PC-9 (cell line): ENCODE measurements around the gene WT1. TPM values are rescaled to one million over a fixed set of nuclear protein-coding genes. Genes with fewer than 3 reads are reported as not detected.
A peak's percentile ranks its signal among the peaks of the same experiment; 100 is the strongest.

Source experiments
- BruUV-seq: library from RNA; stranded (reverse); fragments of 400-500 nt; replicated peaks from 2 replicates; lab custom pipeline; 2021; lab: Mats Ljungman, UMichigan
- CTCF ChIA-PET: fragments of 300-600 bp; sonication (Branson Sonifier 250); formaldehyde crosslinking; loops from one replicate; lab custom pipeline; 2022; ENCODE audit warnings: antibody characterized with exemption; lab: Charles Lee
- POLR2A ChIA-PET: fragments of 300-600 bp; sonication (Branson Sonifier 250); formaldehyde crosslinking; loops from one replicate; lab custom pipeline; 2022; ENCODE audit warnings: antibody characterized with exemption; ENCODE audit not compliant: unreplicated experiment; lab: Charles Lee
- DNase-seq, 2 experiments: peaks; one replicate each; pipeline versions ENCODE4 v3.0.0 to v3.0.0-alpha.2; 2015 to 2022; ENCODE audit warnings: mixed read lengths in 1 of 2
- H2AFZ ChIP-seq: fragments of 200-600 bp; sonication (generic); 2 replicates; pipeline ENCODE4 v1.8.1; 2017; ENCODE audit warnings: antibody characterized with exemption
- H3F3A ChIP-seq: fragments of 200-600 bp; sonication (generic); 2 replicates; pipeline ENCODE4 v1.8.1; 2017; ENCODE audit warnings: antibody characterized with exemption, mild to moderate bottlenecking, low read depth; ENCODE audit not compliant: insufficient read depth
- H3K27ac ChIP-seq: fragments of 200-600 bp; sonication (generic); 2 replicates; pipeline ENCODE4 v1.6.1; 2016; ENCODE audit warnings: mixed run types
- H3K27me3 ChIP-seq: fragments of 200-600 bp; sonication (generic); 2 replicates; pipeline ENCODE4 v1.6.1; 2016; ENCODE audit warnings: low read depth, mixed run types; ENCODE audit not compliant: insufficient read depth
- H3K36me3 ChIP-seq: fragments of 200-600 bp; sonication (generic); 2 replicates; pipeline ENCODE4 v1.6.1; 2016; ENCODE audit warnings: low read depth, mixed run types
- H3K4me1 ChIP-seq: fragments of 200-600 bp; sonication (generic); replicated peaks from 2 replicates; pipeline ENCODE4 v1.6.1; 2016; ENCODE audit warnings: mixed run types; ENCODE audit not compliant: insufficient read depth
- H3K4me2 ChIP-seq: fragments of 200-600 bp; sonication (generic); 2 replicates; pipeline ENCODE4 v1.6.1; 2017; ENCODE audit warnings: mixed run types
- H3K4me3 ChIP-seq: fragments of 200-600 bp; sonication (generic); 2 replicates; pipeline ENCODE4 v1.6.1; 2016; ENCODE audit warnings: mixed run types
- H3K79me2 ChIP-seq: fragments of 200-600 bp; sonication (generic); 2 replicates; pipeline ENCODE4 v1.6.1; 2017; ENCODE audit warnings: low read depth, mixed run types
- H3K9me2 ChIP-seq: fragments of 200-600 bp; sonication (generic); 2 replicates; pipeline ENCODE4 v1.8.1; 2017; ENCODE audit warnings: mild to moderate bottlenecking; ENCODE audit not compliant: insufficient read depth
- H3K9me3 ChIP-seq: fragments of 200-600 bp; sonication (generic); 2 replicates; pipeline ENCODE4 v1.8.1; 2016; ENCODE audit warnings: low read depth; ENCODE audit not compliant: insufficient read depth
- H4K20me1 ChIP-seq: fragments of 200-600 bp; sonication (generic); 2 replicates; pipeline ENCODE4 v1.8.1; 2017; ENCODE audit not compliant: insufficient read depth
- CTCF ChIP-seq: fragments of 200-600 bp; sonication (generic); conservative IDR thresholded peaks from 2 replicates; pipeline ENCODE4 v1.6.1; 2017; ENCODE audit warnings: mixed run types, antibody characterized with exemption, mild to moderate bottlenecking, moderate library complexity
- EZH2 ChIP-seq: fragments of 200-600 bp; sonication (generic); IDR thresholded peaks from 2 replicates; pipeline ENCODE4 v1.8.0; 2017; ENCODE audit warnings: antibody characterized with exemption, low read depth
- intact Hi-C: fragments of 100-400 bp; cut with micrococcal nuclease; formaldehyde crosslinking; loops from one replicate; pipeline ENCODE4 v1.10.0; 2022; ENCODE audit not compliant: unreplicated experiment
- total RNA-seq: library from RNA; stranded (reverse); gene quantifications from 2 replicates; pipeline ENCODE4 v1.2.3, GENCODE V29; 2021

Gene WT1
- total RNA-seq, 1 experiment from 2014 or later, result not detected

GRCh38 chr11:32425761-32426160 is 9.6 kb downstream of the WT1 start:
- intact Hi-C loops, result no loop called here
- Histone ChIP-seq H3K36me3 (no peaks in the 10 kb centered on the region), H3K27me3 (no peaks in the 10 kb centered on the region), H3K27ac (no peak overlapping the region), H3K9me2 (no peaks in the 10 kb centered on the region), H4K20me1 (no peaks in the 10 kb centered on the region), H2AFZ (no peak overlapping the region), H3K79me2 (no peaks in the 10 kb centered on the region), H3F3A (no peaks in the 10 kb centered on the region; the same call in 1 of the 2 replicates), H3K4me1 (peaks cover 19% of the 10 kb centered on the region), H3K4me3 (no peak overlapping the region), H3K9me3 (no peaks in the 10 kb centered on the region), H3K4me2 (no peak overlapping the region)
- DNase-seq, result no peak
- BruUV-seq, result no TSS peak
- ChIA-PET CTCF (no interaction called here), POLR2A (no interaction called here)
- TF ChIP-seq EZH2 (no peak), CTCF (no peak)

- ChIA-PET POLR2A (no interaction called here), CTCF (no interaction called here)
- no peaks in the 10 kb centered on the region for H4K20me1 ChIP-seq
- no peaks in the 10 kb centered on the region for H3K9me2 ChIP-seq
- peak overlapping the region; percentile 52; the same call in 1 of the 2 replicates for H3K4me2 ChIP-seq
- no peaks in the 10 kb centered on the region; the same call in 1 of the 2 replicates for H3F3A ChIP-seq
- intact Hi-C loops, result no loop called here
- H3K9me3 ChIP-seq, result no peaks in the 10 kb centered on the region
- no peak overlapping the region for H3K4me3 ChIP-seq
- H3K4me1 ChIP-seq, result peaks cover 27% of the 10 kb centered on the region
- no peak for TF ChIP-seq EZH2
- TF ChIP-seq CTCF, result no peak
- BruUV-seq, result no TSS peak
- H3K36me3 ChIP-seq, result no peaks in the 10 kb centered on the region
- no peaks in the 10 kb centered on the region for H3K27me3 ChIP-seq
- no peak for DNase-seq
- H3K79me2 ChIP-seq, result no peaks in the 10 kb centered on the region
- H2AFZ ChIP-seq, result no peak overlapping the region
- H3K27ac ChIP-seq, result no peak overlapping the region
Measured at GRCh38 chr11:32422545-32422944, 12.8 kb downstream of the WT1 start.

GRCh38 chr11:32421992-32422391 is 13.3 kb downstream of the WT1 start:
- H3K4me1 ChIP-seq, result peaks cover 27% of the 10 kb centered on the region
- no peaks in the 10 kb centered on the region for H3K27me3 ChIP-seq
- H3K9me2 ChIP-seq, result no peaks in the 10 kb centered on the region
- H2AFZ ChIP-seq, result no peak overlapping the region
- no peak overlapping the region for H3K27ac ChIP-seq
- no peaks in the 10 kb centered on the region for H4K20me1 ChIP-seq
- H3K79me2 ChIP-seq, result no peaks in the 10 kb centered on the region
- H3K9me3 ChIP-seq, result no peaks in the 10 kb centered on the region
- intact Hi-C loops, result no loop called here
- DNase-seq, result no peak
- H3K4me3 ChIP-seq, result no peak overlapping the region
- no peaks in the 10 kb centered on the region for H3K36me3 ChIP-seq
- no TSS peak for BruUV-seq
- peak overlapping the region; percentile 52 for H3K4me2 ChIP-seq
- no peaks in the 10 kb centered on the region; the same call in 1 of the 2 replicates for H3F3A ChIP-seq
- ChIA-PET CTCF (no interaction called here), POLR2A (no interaction called here)
- TF ChIP-seq CTCF, result no peak
- TF ChIP-seq EZH2, result no peak
